GM18505 (cell line): ENCODE results near the gene FBRSL1.

Experiments used
- ATAC-seq: cut with Tn5 transposase; IDR thresholded peaks from one replicate; pipeline ENCODE4 v1.9.1; 2021; ENCODE audit not compliant: unreplicated experiment
- POLR2A ChIP-seq: IDR thresholded peaks from 4 replicates; pipeline ENCODE4 v1.6.1; 2011; ENCODE audit warnings: borderline replicate concordance; ENCODE audit not compliant: insufficient read depth, insufficient read length; ENCODE audit errors: extremely low read depth

FBRSL1 gene

DNA sequence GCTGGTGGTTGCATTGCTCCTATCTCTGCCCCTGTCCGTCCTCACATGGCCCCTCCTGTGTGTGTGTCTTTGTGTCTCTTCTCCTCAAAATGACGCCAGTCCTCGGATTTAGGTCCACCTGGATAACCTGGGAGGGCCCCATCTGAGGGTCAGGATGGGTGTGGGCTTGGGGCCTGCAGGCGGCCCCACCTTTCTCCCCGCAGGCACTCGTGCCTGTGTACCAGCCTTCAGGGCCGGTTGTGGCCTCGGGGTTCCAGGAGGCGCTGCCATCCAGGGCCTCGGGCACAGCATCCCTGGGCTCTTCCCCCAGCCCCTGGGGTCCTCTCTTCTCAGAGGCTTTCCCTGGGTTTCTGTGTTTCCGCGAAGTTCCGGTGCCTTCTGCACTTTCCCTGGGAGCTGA is 65.7 kb downstream of the FBRSL1 start:
- no peak for ATAC-seq
- no peak for TF ChIP-seq POLR2A

DNA sequence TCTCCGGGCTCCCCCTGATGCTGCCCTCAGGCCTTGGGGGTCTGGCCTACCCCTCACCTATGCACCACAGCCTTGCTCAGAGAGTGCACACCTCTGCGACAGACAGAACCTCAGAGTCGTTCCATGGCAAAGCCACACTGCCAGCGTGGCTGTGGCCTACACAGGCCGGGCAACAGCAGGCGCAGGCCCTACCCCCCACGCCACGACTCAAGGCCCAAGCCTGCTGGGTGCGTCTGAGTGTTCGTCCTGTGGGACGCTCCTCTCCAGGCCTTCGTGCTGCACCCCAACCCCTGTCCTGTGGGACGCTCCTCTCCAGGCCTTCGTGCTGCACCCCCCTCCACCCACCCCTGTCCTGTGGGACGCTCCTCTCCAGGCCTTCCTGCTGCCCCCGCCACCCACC is 66.3 kb downstream of the FBRSL1 start:
- ATAC-seq, result no peak
- no peak for TF ChIP-seq POLR2A

DNA sequence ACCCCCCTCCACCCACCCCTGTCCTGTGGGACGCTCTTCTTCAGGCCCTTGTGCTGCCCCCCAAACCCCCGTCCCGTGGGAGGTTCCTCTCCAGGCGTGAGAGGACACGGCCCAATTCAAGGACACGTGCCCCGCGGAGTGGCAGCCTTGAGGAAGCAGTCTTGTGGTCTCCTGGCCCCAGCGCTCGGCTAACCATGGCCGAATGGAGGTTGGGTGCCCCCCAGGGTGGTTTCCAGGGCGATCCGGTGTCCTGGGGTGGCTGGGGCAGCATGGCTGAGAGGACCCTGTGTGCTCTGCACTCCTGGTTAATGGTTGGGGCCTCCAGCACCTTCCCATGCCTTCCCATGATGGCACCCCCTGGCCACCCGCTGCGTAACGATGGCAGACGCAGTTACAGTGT is 66.8 kb downstream of the FBRSL1 start:
- TF ChIP-seq POLR2A, result no peak

GRCh38 chr12:132557291-132558015 is 67.5 kb downstream of the FBRSL1 start:
- no peak for TF ChIP-seq POLR2A
- ATAC-seq, result no peak

More for the DNA sequence above, 66.8 kb downstream of the FBRSL1 start:
- ATAC-seq, result no peak

GRCh38 chr12:132558042-132558856 is 68.3 kb downstream of the FBRSL1 start:
- ATAC-seq, result no peak
- TF ChIP-seq POLR2A, result no peak

GRCh38 chr12:132558861-132559623 is 69.1 kb downstream of the FBRSL1 start:
- no peak for ATAC-seq
- TF ChIP-seq POLR2A, result no peak

DNA sequence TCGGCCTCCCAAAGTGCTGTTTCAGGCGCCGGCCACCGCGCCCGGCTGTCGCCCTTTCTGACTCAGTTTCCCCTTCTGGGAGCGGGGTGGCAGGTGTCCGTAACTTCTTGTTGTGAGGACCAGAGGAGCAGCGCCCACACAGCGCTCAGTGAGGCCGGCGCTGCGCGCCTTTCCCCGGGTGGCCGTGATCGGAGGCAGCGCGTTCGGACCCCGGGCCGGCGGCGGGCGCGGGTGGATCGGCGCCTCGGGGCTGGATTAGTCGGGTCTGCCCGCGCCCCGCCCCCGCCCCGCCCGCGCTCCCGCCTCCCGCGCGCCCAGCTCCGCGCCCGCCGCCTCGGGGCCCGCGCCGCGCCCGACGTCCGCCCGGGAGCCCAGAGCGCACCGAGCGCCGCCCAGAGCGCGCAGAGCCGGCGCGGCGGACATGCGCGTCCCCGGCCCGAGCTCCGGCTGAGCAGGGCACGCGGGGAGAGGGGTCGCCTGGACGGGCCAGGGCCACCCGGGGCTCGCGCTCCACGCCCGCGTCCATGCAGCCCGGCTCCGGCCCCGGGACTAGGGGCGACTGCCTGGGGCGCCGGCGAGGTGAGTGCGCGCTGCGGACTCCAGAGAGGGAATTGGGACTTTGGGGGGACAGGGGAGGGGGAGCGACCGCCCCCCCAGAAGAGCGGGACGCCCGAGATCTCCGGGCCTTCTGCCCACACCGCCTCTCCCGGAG is 69.9 kb downstream of the FBRSL1 start:
- TF ChIP-seq POLR2A, result no peak
- no peak for ATAC-seq

DNA sequence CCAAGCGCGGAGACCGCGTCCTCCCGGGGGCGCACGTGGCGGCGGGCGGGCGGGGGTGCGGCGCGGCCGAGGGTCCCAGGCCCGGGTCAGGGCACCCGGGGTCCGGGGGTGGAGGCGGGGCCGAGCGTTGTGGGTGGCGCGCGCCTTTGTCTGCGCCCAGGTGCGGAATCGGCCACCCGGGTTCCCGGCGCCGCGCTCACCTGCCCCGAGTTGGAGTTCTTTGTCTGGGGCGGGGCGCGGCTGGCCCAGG is 70.3 kb downstream of the FBRSL1 start:
- no peak for ATAC-seq
- TF ChIP-seq POLR2A, result no peak

DNA sequence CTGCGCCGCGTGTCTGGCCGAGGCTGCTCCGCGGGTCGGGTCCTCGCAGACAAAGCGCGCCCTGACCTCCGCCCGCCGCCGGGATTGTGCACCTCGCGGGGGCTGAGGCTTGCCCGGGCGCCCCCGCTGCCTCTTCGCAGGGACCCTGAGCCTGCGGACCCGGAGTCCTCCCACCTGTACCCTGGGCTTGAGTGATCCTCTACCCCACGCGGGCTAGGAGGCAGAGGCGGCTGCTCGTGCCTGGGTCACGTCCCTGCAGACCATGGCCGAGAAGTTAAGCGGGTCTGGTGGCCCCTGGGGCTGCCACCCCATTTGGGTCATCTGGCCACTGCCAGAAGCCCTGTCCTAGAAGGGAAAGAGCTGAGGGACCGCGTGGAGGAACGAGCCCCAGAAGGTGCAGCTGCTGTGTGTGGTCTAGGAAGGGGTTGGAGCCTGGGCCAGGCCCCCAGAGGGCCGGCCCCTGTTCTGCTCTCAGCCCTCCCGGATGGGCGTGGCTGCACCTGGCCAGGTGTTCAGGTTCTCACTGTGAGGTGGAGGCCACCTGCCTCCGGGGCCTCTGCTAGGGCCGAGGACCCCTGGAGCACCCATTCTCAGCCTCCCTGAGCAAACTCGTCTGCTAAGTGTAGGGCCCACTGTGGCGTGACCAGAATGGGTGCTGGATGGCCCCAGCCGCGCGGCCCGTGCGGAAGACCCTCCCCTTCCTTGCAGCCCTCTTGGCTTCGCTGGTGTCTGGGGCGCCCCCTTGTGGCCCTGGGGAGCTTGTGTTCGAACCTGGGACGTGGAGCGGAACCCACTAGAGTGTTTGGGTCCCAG is 70.9 kb downstream of the FBRSL1 start:
- no peak for TF ChIP-seq POLR2A
- peak; percentile 38 for ATAC-seq
